T1000 (cell line): Measurements from ENCODE around the gene CYP24A1.

Experiments
- DNase-seq: peaks from one replicate; lab custom pipeline; 2025; ENCODE audit warnings: mixed read lengths; lab: John Stamatoyannopoulos, UW

Gene CYP24A1

DNA sequence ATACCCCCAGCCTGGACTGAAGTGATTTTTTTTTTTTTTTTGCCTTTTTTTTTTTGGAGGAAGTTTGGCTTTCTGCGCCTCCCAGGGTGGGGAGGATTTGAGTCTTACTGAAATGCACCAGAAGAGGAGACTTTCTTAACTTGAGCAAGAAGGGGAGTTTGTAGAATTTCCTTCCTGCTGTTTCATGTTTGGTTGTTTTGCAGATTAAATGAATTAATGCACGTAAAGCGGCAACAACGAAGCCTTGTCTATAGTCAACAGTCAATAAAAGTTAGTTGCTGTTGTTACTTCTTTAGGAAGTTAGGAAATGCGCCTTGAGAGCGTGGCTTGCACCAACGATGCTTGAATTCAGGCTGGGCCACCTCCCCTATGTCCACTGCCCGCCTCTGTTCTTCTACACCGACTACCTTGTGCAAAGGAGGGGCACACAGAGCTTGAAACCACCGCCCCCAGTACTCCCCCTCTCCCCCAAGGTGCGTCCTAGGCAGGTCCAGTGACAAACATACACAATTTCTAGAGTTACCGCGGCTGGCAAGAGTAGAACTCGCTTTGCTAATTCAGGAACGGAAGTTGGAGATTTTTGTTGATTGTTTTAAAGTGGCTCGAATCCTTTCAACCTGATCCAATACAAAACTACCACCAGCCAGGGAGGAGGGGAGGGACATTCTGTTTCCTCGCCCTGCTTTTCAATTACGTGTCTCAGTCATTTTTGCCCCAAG is 830 bp upstream of the CYP24A1 start:
- DNase-seq = no peak

DNA sequence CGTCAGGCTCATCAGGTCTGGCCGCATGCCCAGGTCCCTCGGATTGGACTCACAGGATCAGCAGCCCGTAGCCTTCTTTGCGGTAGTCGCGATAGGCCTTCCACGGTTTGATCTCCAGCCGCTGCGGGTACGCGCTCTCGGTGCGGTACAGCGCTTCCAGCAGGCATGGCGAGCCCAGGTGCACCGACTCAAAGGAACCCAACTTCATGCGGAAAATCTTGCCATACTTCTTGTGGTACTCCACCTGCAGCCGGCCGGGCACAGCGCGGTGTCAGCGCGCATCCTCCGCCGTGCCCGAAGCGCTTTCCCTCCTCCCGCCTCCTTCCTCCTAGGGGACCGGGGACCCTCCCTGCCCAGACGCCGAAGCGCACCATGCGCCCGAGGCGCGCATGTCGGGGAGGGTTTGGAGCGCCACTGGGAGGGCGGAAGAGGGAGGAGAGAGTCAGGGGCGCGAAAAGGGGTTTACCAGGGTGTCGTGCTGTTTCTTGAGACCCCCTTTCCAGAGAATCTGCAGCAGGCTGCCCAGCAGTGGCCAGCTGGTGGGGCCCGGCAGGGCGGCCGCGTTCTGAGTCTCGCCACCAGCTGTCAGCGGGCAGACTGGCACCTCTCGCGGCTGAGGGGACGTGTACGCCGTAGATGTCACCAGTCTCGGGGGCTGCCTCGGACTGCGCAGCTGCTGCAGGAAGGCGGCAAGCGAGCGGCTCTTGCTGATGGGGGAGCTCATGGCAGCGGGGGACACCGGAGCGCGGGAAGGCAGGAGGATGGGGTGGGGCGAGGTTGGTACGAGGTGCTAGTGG is 732 bp downstream of the CYP24A1 start:
- no peak for DNase-seq

DNA sequence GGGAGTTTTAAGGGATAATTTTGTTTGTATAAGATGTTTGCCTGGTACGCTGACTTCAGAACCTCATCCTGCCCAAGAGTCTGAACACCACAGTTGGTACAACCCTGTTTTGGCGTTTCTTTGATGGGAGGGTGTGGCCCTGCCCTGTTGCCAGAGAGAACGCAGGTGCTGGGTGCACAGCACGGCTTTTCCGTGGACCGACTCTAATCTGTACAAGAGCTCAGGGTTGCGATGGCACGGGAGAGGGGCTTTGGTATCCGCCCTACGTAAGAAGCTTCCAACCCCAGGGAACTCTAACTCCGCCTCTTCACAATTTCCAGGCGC is 1.3 kb downstream of the CYP24A1 start:
- no peak for DNase-seq

DNA sequence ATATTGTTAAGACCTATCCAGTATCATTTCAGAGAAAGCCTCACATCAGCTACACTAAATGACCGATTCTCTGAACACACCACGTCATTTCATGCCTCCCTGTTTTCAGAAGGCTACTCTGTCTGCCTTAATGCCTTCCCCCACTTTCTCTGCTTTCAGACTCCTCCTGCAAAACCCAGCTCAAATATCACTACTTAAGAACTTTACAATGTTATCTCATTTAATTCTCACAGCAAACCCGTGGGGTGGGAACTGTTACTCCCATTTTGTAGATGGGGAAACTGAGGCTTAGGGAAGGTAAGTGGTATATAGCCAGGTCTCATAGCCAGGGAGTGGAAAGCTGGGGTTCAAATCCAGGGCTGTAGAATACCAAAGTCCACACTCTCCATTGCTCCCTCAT is 2.8 kb downstream of the CYP24A1 start:
- DNase-seq = no peak

DNA sequence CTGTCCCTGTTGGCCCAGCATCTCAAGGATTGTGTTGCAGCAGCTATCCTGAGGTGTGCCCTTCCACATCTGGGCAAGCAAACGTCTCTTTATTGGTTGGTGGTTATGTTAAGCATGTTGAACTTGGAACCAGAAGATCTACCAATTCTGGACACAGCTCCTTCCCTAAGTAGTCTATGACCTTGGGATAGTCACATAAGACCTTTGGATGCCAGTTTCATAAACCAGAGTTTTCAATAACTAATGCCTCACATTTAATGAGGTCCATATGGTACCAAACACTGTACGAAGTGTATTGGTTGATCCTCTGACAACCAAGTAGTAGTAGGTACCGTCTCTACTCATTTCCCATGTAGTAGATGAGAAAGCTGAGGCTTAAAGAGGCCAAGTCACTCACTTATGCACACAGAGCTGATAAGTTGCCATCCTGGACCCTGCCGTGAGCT is 3.7 kb downstream of the CYP24A1 start:
- DNase-seq = no peak

DNA sequence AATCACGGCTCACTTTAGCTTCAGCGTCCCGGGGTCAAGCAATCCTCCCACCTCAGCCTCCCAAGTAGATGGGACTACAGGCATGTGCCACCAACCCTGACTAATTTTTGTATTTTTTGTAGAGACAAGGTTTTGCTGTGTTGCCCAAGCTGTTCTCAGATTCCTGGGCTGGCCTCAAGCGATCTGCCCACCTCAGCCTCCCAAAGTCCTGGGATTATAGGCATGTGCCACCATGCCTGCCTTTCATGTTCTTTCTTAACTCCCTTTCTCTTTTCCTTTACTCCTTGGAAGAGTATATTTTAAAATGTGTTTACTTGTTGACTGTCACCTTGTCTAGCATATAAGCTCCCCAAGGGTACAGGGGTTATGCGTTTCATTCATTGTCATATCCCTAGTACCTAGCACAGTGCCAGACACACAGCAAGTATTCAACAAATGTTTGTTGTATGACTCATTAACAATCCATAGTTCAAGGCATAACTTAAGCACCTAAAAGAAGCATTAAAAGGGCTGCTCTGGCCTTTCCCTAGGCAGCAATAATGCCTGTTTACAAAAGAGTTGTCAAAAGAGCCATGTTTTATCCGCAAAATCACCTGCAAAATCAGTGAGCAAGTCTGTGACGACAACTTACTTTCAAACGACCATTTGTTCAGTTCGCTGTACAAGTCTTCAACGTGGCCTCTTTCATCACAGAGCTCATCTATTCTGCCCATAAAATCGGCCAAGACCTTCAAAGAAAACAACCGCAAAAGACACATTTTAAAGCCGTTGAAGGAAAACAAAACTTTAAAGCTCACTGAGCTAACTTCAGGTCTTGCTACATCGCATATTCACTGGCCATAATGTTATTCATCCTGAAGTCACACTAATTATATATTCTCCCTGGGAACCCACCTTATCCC is 4.6 kb downstream of the CYP24A1 start:
- DNase-seq = no peak

DNA sequence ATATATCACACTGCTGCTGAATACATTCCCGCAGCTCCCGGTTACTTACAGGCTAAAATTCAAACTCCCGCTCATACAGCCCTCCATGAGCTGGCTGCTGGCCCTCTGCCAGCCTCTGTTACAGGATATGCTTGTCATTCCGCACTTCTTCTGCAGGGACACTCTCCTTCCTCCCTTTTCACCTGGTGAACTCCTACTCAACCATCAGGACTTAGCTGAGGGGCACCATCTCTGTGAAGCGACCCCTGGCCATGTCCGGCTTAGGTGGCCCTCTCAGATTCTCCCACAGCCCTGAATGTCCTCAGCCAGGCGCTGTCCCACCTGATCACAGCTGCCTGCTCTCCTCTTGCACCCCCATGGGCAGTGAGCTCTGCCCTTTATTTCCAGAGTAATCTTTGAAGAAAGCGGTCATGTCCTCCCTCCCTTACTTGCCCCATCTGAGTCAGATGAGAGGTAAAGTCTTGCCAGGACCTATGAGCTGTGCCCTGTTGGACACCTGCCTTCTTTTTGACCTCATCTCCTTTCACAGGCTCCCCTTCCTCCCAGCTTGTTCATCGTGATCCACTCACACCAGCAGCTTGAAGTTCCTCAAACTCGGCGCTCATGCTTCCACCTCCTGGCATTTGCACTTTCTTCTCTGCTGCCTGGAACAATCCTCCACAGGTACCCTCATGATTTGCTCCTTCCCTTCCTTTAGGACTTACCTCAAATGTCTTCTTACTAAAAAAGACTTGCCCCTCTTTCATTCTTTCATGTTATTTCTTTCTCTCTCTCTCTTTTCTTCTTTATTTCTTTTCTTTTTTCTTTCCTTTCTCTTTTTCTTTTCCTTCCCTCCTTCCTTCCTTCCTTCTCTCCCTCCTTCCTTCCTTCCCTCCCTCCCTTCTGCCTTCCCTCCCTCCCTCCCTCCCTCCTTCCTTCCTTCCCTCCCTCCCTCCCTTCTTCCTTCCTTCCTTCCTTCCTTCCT is 5.6 kb downstream of the CYP24A1 start:
- DNase-seq = no peak

DNA sequence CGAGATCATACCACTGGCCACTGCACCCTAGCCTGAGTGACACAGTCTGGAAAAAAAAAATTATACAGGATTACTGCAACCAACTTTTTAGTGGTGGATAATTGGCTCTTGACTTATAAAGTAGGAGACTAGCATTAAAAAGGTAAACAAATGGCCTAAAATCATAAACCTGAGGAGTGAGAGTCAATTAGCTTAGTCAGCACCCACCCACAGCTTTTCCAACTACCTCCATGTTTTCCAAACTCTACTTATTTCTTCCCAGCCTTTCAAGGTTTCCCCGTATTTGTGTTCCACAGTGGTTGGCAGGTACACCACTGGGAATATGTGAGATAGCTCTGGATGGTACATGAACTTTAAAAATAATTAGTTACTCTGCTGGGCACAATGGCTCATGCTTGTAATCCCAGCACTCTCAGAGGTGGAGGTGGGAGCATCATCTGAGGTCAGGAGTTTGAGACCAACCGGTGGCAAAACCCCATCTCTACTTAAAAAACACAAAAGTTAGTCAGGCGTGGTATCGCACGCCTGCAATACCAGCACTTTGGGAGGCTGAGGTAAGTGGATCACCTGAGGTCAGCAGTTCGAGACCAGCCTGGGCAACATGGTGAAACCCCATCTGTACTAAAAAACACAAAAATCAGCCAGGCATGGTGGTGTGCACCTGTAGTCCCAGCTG is 6.7 kb downstream of the CYP24A1 start:
- no peak for DNase-seq

DNA sequence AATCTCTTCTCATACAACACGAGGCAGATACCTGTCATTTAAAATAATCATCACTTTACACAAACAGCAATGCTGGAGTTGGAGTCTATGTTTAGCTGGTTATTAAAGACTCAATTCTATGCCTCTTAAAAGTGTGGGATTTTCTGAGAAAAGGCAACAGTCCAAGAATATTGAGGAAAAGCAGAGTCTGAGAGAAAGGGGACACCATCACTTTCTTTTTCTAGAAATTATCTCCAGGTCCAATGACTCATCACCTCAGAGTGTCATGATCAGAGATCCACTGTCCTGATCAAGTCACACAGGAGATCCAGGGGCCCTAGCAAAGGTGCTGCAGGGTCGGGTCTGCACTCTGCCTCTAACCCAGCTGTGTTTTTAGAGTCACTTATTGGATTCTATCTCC is 8.0 kb downstream of the CYP24A1 start:
- DNase-seq = no peak

DNA sequence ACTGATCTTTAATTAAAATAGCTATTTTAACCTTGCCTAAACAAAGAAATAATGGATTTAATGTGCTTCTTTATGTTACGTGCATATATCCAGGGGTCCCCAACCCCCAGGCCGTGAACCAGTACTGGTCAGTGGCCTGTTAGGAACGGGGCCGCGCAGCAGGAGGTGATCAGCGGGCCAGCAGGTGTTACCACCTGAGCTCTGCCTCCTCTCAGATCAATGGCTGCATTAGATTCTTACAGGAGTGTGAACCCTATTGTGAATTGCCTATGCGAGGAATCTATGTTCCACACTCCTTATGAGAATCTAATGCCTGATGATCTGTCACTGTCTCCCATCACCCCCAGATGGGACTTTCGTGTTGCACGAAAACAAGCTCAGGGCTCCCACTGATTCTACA is 8.8 kb downstream of the CYP24A1 start:
- DNase-seq = no peak

DNA sequence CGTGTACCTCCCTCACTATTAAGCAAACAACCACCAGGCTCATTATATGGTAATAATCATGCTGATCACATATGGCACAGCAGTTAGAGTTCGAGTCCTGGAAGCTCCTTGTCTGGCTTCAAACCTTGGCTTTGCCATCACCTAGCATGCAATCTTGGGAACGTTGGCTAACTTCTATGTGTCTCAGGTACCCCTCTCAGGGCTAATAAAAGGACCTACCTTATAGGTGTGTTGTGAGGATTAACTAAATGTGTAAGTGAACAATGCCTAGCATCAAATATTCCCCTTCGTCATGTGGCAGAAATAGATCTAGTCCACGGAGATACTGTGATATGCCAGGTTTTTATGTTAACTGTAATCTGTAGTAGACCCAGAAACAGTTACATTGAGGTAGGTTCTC is 10.4 kb downstream of the CYP24A1 start:
- DNase-seq = no peak

DNA sequence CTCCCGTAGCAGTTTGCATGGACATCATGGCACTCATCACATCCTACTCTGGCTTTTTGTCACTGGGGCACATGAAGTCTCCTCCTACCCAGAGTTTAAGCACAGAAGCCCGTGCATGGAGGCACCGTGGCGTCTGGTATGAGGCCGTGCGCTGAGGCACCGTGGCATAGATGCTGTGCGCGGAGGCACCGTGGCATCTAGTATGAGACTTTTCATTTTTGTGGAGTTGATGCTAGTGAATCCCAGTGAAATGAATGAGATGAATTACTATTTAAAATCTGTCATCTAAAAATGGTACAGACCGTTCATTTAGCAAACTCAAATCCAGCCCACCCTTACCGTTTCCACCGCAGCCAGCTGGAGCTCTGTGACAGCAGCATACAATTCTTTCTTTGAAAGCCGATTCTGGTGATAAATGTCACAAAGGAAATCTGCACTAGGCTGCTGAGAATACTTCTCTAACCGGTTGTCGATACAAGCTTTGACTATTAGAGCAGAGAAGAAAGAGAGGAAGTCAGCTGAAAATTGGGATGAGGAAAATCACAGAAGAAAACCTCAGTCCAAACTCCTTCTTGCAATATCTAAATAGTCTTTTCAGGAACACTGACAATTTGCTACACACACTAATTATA is 11.3 kb downstream of the CYP24A1 start:
- DNase-seq = no peak

DNA sequence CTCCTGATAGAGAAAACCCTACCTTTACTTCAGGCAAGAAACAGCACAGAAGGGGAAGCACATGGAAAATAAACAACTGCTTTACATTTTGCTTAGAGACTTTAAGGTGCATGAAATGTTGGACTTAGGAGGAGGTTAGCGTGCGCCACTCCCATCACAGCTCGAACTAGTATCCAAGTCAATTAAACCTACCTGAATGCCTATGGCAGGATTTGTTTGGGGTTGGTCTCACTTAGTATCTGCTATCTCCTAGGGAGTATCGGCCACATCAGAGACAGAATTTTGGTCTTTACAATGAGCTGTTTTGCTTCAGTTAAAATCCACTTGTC is 12.0 kb downstream of the CYP24A1 start:
- DNase-seq = no peak

DNA sequence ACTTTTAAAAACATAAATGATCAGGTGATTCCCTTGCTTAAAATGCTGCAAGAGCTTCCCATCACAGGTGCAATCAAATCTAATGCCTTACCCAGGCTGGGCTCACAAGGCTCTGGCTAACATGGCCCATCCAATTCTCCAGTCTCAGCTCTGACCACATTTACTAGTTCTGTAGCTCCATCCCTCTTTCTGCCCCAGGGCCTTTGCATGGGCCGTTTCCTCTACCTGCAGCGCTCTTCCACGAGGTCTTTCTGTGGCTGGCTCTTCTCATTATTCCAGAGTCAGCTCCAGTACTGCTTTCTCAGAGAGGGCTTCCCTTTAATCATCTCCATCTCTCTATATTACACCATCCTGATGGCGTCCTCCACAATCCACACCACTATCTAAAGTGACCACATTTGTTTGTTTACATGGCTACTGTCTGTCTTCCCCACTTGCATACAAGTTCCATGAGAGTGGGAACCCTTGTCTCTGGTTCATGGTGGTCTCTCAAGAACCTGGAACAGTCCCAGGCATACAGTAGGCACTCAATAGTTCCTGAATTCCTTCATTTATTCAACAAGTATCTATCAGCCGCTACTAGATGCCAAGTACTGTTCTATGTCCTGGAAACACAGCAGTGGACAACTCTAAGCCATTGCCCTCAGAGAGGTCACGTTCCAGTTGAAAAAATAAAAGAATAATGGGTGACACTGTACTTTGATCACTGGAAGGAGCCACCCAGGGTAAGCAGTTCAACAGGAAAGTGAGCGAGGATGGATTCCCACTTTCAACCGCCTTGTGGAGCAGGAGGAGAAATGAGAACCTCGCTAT is 12.6 kb downstream of the CYP24A1 start:
- DNase-seq = no peak

DNA sequence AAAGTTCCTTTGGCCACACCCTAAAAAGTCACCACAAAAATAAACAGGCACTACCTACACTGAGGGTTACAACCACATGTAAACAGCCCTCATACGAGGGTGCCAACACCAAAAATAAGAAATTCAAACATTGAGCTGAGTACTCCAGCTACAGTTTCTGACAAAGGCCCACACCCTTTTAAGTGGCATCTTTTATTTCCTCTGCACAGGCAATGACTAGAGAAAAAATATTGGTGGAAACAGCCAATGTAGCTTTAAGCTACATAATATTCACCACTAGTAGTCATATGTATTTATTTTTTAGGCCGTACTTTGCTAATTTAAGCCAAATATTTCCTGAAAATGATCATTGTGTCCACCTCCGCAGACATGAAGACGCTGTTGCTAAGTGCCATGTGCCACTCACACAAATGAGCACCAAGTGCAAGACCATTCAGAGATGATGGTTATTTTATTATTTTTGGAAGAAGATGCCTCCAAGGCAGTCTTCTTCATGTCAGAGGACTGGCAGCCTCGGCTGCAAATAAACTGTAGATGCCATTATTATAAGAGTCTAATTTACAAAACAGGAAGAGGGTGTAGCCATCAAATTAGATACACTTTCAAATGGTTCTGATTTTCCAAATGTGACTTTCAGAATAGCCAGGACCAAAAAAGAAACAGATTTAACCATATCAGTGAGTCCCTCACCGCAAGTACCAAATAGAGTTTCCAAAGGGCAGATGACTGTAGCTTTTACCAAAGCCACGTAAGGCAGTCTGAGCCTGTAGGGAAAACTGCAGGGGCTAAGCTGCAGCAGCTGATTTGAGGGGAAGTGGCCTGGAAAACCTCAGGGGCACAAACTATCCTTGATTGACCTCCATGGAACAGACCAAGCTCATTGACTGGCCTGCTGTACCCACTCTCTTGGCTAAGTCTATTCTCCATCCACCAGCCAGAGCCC is 13.4 kb downstream of the CYP24A1 start:
- DNase-seq = no peak

DNA sequence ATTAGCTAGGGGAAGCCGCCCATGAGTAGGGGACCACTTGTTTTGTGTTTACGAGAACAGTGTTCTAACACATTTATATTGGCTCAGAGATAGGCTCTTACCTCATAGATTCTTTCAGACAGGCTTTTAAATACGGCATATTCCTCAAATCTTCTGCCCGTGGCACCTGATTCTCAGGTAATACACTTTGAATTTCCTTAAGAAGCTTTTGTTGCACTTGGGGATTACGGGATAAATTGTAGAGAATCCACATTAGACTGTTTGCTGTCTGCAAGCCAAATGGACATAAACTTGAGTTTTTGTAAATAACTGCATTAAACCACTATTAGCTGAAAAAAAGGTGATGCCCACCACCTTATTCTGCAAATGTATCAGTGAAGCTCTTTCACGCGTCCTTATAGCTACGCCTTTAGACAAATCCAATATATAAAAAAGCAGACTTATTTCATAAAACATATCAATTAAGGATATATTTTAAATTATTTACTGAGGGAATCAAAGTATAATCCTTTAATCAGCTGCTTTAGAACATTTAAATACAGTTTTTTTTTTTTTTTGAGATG is 14.8 kb downstream of the CYP24A1 start:
- DNase-seq = no peak

DNA sequence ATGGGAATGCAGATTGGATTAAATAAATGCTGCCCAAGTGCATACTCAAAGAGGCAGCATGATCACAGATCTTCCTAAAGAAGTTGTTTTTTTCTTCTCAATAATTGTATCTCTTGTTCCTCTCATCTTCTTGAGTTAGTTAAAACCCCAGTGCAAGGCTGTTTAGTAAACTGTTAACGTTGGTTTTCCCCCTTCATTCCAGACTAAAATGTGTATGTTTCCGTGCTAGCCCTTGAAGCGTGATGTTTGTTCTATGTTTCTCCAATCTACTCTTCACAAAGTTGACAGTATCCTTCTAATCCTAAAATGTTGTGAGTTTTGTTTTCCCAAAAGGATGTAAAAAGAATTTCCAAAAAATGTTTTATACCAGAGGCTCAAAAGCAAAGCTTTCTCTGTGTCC is 15.6 kb downstream of the CYP24A1 start:
- no peak for DNase-seq
